ENCODE measurements around the gene EVX2.

GRCh38 chr2:176111309-176111663 is 27.5 kb upstream of the EVX2 start:
- TF ChIP-seq CTCF (IDR thresholded peaks at IDR 0.05 in 8 of 11, conservative IDR thresholded peaks at IDR 0.05 in 3 of 11) (peak in 7 of 11 experiments; percentile 33 to 52 (median 40)), POLR2AphosphoS5 (IDR thresholded peaks at IDR 0.05) (peak in 2 of 3 donors; percentile 30 to 38)
